Mammary epithelial cell (primary cell): ENCODE results near the gene C1QTNF12.

Experiments used
- CTCF ChIP-seq, 2 donors: IDR thresholded peaks in 1 of 2; conservative IDR thresholded peaks in 1 of 2; 2 replicates each; pipeline ENCODE4 v1.5.1; 2011 to 2012; ENCODE audit warnings: inconsistent platforms in 2 of 2, low read length in 2 of 2, mild to moderate bottlenecking in 2 of 2, control low read depth in 1 of 2, low read depth in 1 of 2; ENCODE audit not compliant: insufficient read depth in 1 of 2; ENCODE audit errors: extremely low read depth in 1 of 2
- EZH2 ChIP-seq: IDR thresholded peaks from 2 replicates; pipeline ENCODE4 v1.6.1; 2012; ENCODE audit warnings: low read length, inconsistent platforms, borderline replicate concordance

- TF ChIP-seq EZH2, result no peak
- no peak for TF ChIP-seq CTCF (conservative IDR thresholded peaks at IDR 0.05 in 1 of 2, IDR thresholded peaks at IDR 0.05 in 1 of 2; ENCODE audit: extremely low read depth in 1 of 2, insufficient read depth in 1 of 2, low read depth in 1 of 2, low read length in 2 of 2)
Observed at GRCh38 chr1:1286313-1287261, 40.1 kb upstream of the C1QTNF12 start.
